IgD-negative memory B cell (primary cell): Measurements from ENCODE around the gene GRIFIN. TPM values are rescaled to one million over a fixed set of nuclear protein-coding genes. Genes with fewer than 3 reads are reported as not detected.
A peak's percentile ranks its signal among the peaks of the same experiment; 100 is the strongest.

Source experiments
- H3K27ac Mint-ChIP-seq, 3 donors: one replicate each; pipeline ENCODE4 v1.8.0; 2020 to 2022; ENCODE audit warnings: mild to moderate bottlenecking in 3 of 3, mixed read lengths in 3 of 3, moderate library complexity in 1 of 3
- H3K27me3 Mint-ChIP-seq: one replicate; pipeline ENCODE4 v1.8.0; 2021; ENCODE audit warnings: mixed read lengths
- H3K36me3 Mint-ChIP-seq: one replicate; pipeline ENCODE4 v1.8.0; 2020; ENCODE audit warnings: mild to moderate bottlenecking, mixed read lengths
- H3K4me1 Mint-ChIP-seq, 3 donors: one replicate each; pipeline ENCODE4 v1.8.0; 2020 to 2022; ENCODE audit warnings: mixed read lengths in 3 of 3, mild to moderate bottlenecking in 1 of 3
- H3K4me3 Mint-ChIP-seq, 4 donors: one replicate each; pipeline ENCODE4 v1.8.0; 2020 to 2022; ENCODE audit warnings: mild to moderate bottlenecking in 4 of 4, mixed read lengths in 4 of 4, moderate library complexity in 3 of 4
- H3K9me3 Mint-ChIP-seq, 3 donors: one replicate each; pipeline ENCODE4 v1.8.0; 2020 to 2021; ENCODE audit warnings: mixed read lengths in 3 of 3, mild to moderate bottlenecking in 1 of 3
- polyA plus RNA-seq: library from polyadenylated mRNA; unstranded; fragments of 300-500 nt; fragmentation: Illumina TruSeq; gene quantifications from one replicate; pipeline ENCODE4 v1.2.3, GENCODE V29; 2021

The GRIFIN gene, protein sequence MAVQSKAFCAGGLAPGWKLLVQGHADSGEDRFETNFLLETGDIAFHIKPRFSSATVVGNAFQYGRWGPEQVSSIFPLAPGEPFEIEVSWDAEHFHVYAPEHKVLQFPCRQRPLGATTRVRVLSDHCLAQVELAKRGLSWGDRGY
- polyA plus RNA-seq = not detected

GRCh38 chr7:2476298-2476697 lies at the start of gene GRIFIN:
Gene GRIFIN, minus strand, starts transcription at chr7:2476398. Its CDS starts 15 bp downstream, at chr7:2476383.
- Mint-ChIP-seq H3K4me1 (peaks cover 0 to 1% (median 0%) of the 10 kb centered on the region in 3 donors), H3K27me3 (peaks cover 2% of the 10 kb centered on the region), H3K27ac (no peak within 1 kb of the TSS), H3K4me3 (no peak within 1 kb of the TSS), H3K9me3 (no peaks in the 10 kb centered on the region), H3K36me3 (no peaks in the 10 kb centered on the region)

GRCh38 chr7:2524808-2525657 lies 48.8 kb upstream of the GRIFIN start:
- Mint-ChIP-seq H3K27me3 (no peaks in the 10 kb centered on the region), H3K27ac (peak overlapping the region in 2 of 3 donors; percentile 57 to 87), H3K4me3 (peak overlapping the region in 1 of 4 donors; percentile 84), H3K9me3 (no peaks in the 10 kb centered on the region), H3K36me3 (peaks cover 9% of the 10 kb centered on the region), H3K4me1 (peaks cover 16 to 31% (median 31%) of the 10 kb centered on the region in 3 donors)

GRCh38 chr7:2523941-2524807 lies 48.0 kb upstream of the GRIFIN start:
- Mint-ChIP-seq H3K4me3 (peak overlapping the region; percentile 66 to 96 (median 95)), H3K9me3 (no peaks in the 10 kb centered on the region), H3K27ac (peak overlapping the region in 2 of 3 donors; percentile 46 to 67), H3K36me3 (peaks cover 9% of the 10 kb centered on the region), H3K27me3 (no peaks in the 10 kb centered on the region), H3K4me1 (peaks cover 14 to 31% (median 28%) of the 10 kb centered on the region in 3 donors)

DNA sequence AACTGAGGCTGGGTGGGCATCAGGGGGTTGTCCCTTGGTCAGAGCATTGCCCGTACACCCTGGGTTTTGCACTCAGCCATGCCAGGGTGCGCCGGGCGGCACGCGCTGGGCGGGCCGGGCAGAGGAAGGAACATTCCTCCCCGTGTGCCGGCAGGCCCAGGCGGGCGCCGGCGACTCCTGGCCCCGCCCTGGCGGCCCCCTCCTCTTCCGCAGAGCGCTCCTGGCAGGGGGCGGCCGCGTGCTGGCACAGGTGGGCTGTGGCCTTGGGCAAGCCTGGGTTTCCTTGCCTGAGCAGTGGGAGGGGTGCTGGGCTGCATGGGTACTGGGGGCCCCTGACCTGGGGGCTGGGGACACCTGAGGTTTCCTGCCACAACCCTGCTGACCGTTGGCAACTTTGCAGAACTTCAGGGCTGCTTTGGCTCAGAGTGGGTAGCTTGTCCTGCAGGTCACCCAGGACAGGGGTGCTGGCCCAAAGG lies 47.3 kb upstream of the GRIFIN start:
- peak overlapping the region in 2 of 3 donors; percentile 46 to 89 for H3K27ac Mint-ChIP-seq
- peaks cover 9% of the 10 kb centered on the region for H3K36me3 Mint-ChIP-seq
- H3K9me3 Mint-ChIP-seq = no peaks in the 10 kb centered on the region
- H3K4me1 Mint-ChIP-seq = peaks cover 11 to 29% (median 23%) of the 10 kb centered on the region in 3 donors
- no peaks in the 10 kb centered on the region for H3K27me3 Mint-ChIP-seq
- H3K4me3 Mint-ChIP-seq = peak overlapping the region; percentile 94 to 97 (median 96)

DNA sequence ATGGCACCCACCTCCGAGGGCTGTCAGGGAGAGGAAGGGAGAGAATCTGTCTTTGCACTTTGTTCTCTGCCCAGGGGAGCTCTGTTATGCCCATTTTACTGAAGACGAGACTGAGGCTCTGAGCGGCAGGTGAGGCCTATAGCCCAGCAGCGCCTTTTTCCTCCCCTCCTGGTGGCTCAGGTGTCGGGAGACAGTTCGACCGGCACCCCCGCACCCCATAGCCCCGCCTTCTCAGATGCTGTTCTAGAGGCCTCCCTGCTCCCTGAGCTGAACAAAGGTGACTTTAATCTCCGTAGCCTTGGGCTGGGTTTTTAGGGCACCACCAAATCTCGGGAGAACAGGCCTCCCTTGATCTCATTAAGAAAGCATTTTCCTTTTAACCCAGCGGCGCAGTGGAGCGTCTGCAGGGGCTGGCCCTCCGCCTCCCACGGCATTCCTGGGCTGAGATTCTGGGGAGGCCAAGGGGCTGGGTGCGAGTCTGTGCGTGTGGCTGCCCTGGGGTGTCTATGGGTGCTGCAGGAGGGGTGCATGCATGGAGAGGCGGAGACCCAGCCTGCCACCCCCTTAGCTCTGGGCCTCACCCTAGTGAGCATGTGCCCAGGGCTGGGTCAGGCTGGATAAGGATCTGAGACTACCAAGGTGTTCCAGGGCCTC lies 46.7 kb upstream of the GRIFIN start:
- peaks cover 7% of the 10 kb centered on the region for H3K36me3 Mint-ChIP-seq
- no peaks in the 10 kb centered on the region for H3K9me3 Mint-ChIP-seq
- H3K27ac Mint-ChIP-seq = peak overlapping the region; percentile 84 to 90 (median 89)
- H3K27me3 Mint-ChIP-seq = no peaks in the 10 kb centered on the region
- H3K4me1 Mint-ChIP-seq = peaks cover 7 to 27% (median 23%) of the 10 kb centered on the region in 3 donors
- H3K4me3 Mint-ChIP-seq = peak overlapping the region; percentile 94 to 97 (median 96)

GRCh38 chr7:2521952-2522591 lies 45.9 kb upstream of the GRIFIN start:
- Mint-ChIP-seq H3K9me3 (no peaks in the 10 kb centered on the region), H3K4me1 (peaks cover 11 to 23% (median 23%) of the 10 kb centered on the region in 3 donors), H3K36me3 (peaks cover 7% of the 10 kb centered on the region), H3K27me3 (no peaks in the 10 kb centered on the region), H3K27ac (peak overlapping the region; percentile 84 to 89 (median 89)), H3K4me3 (peak overlapping the region; percentile 94 to 97 (median 96))

DNA sequence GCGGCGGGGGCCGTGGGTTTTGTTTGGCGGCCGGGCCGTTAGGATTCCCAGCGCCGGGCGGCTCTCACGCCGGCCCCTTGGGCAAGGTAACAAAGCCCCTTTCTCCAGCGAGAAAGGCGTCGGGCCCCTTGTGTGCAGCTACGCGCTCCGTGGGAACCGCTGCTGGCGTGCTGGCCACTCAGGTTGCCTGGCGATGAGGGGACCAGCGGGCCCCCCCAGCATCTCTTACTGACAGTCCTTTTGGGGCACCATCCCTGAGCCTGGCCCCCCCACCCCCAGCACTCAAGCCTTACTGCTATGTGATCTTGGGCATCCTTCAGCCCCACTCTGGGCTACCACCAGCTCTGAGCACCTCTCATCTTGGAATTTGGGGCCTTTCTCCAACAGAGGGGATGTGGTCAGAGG lies 45.1 kb upstream of the GRIFIN start:
- no peaks in the 10 kb centered on the region for H3K27me3 Mint-ChIP-seq
- peak overlapping the region; percentile 94 to 97 (median 96) for H3K4me3 Mint-ChIP-seq
- H3K36me3 Mint-ChIP-seq = peaks cover 7% of the 10 kb centered on the region
- H3K9me3 Mint-ChIP-seq = no peaks in the 10 kb centered on the region
- peaks cover 12 to 23% (median 22%) of the 10 kb centered on the region in 3 donors for H3K4me1 Mint-ChIP-seq
- H3K27ac Mint-ChIP-seq = peak overlapping the region; percentile 84 to 89 (median 89)

GRCh38 chr7:2520761-2521290 lies 44.6 kb upstream of the GRIFIN start:
- H3K9me3 Mint-ChIP-seq = no peaks in the 10 kb centered on the region
- peaks cover 7% of the 10 kb centered on the region for H3K36me3 Mint-ChIP-seq
- H3K27ac Mint-ChIP-seq = peak overlapping the region; percentile 89 to 96 (median 90)
- peaks cover 12 to 23% (median 19%) of the 10 kb centered on the region in 3 donors for H3K4me1 Mint-ChIP-seq
- H3K27me3 Mint-ChIP-seq = no peaks in the 10 kb centered on the region
- H3K4me3 Mint-ChIP-seq = peak overlapping the region; percentile 94 to 99 (median 97)

DNA sequence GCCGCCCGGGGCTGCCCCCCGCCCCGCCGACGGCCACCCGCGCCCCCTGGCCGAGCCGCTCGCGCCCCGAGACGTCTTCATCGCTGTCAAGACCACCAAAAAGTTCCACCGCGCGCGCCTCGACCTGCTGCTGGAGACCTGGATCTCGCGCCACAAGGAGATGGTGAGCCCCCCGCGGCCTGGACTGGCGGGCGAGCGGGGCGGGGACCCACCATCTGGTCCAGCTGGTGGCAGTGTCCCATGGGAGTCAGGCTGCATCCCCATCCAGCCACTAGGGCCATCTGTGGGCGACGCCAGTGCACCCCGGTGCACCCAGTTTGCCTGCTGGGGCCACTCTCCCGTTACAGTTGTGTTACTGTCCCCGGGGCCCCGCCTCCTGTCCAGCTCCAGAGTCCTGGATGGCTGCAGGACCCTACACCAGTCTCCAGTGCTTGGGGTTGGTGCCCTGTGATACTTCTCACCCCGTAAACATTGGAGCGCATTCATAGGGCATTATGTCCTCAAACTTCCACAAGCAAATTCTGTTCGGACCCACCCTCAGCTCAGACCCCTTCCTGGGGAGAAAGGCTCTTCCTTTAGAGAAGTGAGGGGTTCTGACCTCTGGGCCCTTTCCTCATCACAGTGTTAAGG lies 44.0 kb upstream of the GRIFIN start:
- H3K9me3 Mint-ChIP-seq = no peaks in the 10 kb centered on the region
- H3K27me3 Mint-ChIP-seq = no peaks in the 10 kb centered on the region
- peaks cover 12 to 23% (median 16%) of the 10 kb centered on the region in 3 donors for H3K4me1 Mint-ChIP-seq
- H3K27ac Mint-ChIP-seq = peak overlapping the region; percentile 89 to 96 (median 90)
- peak overlapping the region; percentile 94 to 99 (median 97) for H3K4me3 Mint-ChIP-seq
- H3K36me3 Mint-ChIP-seq = peaks cover 7% of the 10 kb centered on the region

DNA sequence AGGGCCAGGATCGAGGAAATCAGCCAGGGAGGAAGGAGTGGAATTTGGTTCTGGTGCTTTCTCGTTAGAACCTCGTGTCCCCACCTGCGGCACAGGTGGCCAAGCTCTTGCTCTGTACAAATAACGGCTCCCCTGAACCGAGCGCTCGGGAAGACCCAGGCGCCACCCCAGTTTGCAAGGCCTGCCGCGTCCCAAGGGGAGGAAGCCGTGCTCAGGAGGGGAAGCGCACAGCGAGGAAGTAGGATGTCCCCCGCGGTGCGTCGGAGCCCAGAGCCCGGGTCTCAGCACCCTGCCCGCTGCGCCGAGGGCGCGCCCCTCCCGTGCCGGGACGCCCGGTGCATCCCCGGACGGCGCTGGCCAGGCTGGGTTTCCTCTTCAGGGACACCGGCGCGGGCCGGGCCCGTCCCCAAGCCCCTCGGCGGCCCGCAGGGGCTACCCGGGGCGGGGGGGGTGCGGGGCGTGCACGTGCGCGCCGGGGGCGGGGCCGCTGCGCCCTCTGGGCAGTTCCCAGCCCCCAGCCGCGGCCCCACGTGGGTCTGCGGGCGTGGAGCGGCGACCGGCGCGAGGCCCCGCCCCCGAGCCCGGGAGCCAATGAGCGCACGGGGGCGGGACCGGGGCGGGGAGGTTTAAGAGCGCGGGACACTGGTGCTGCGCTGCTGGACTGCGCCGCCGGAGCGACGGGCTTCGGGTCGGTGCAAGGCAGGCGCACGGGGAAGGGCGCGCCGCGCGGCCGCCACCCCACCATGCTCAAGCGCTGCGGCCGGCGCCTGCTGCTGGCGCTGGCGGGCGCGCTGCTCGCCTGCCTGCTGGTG lies 43.1 kb upstream of the GRIFIN start, which contains the start of gene LFNG:
Gene LFNG, plus strand, starts transcription at position 656 of the 812 bp plus-strand sequence. Its CDS starts 88 bp downstream, at position 744.
- Mint-ChIP-seq H3K4me1 (peaks cover 12 to 23% (median 16%) of the 10 kb centered on the region in 3 donors), H3K9me3 (no peaks in the 10 kb centered on the region), H3K36me3 (peaks cover 7% of the 10 kb centered on the region), H3K27ac (peak within 1 kb of the TSS; percentile 90 to 97 (median 96)), H3K27me3 (no peaks in the 10 kb centered on the region), H3K4me3 (peak within 1 kb of the TSS; percentile 94 to 99 (median 97))

DNA sequence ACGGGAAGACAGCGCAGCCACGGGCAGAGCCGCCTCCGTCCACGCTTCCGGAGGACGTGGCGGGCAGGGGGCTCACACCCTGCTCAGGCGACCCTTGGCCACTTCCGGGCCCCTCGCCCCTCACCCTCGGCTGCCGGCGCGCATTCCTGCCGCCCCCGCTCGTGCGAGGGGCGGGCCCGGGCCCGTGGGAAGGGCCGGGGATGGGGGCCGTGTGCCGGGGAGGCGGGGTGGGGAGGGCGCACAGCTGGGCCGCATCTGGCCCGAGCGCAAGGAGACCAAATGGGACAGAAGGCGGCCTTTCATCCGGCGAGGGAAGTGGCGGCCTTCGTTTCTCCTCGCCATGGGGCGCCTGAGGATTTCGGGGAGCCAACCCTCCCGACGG lies 42.5 kb upstream of the GRIFIN start:
- peaks cover 12 to 23% (median 16%) of the 10 kb centered on the region in 3 donors for H3K4me1 Mint-ChIP-seq
- peaks cover 7% of the 10 kb centered on the region for H3K36me3 Mint-ChIP-seq
- H3K27ac Mint-ChIP-seq = peak overlapping the region; percentile 92 to 97 (median 96)
- H3K27me3 Mint-ChIP-seq = no peaks in the 10 kb centered on the region
- H3K9me3 Mint-ChIP-seq = no peaks in the 10 kb centered on the region
- peak overlapping the region; percentile 79 to 94 (median 92) for H3K4me3 Mint-ChIP-seq

GRCh38 chr7:2517678-2518507 lies 41.7 kb upstream of the GRIFIN start:
- peaks cover 7% of the 10 kb centered on the region for H3K36me3 Mint-ChIP-seq
- H3K27me3 Mint-ChIP-seq = no peaks in the 10 kb centered on the region
- peak overlapping the region; percentile 65 to 94 (median 85) for H3K4me3 Mint-ChIP-seq
- H3K27ac Mint-ChIP-seq = peak overlapping the region; percentile 92 to 97 (median 96)
- no peaks in the 10 kb centered on the region for H3K9me3 Mint-ChIP-seq
- H3K4me1 Mint-ChIP-seq = peaks cover 13 to 21% (median 17%) of the 10 kb centered on the region in 3 donors
